Right ventricle myocardium superior (tissue), 1 donor: ENCODE data around the gene GLP1R. TPM values are rescaled to one million over a fixed set of nuclear protein-coding genes. Genes with fewer than 3 reads are reported as not detected.
A peak's percentile ranks its signal among the peaks of the same experiment; 100 is the strongest.

Source experiments
- ATAC-seq: fragments of 200-7000 bp; cut with Tn5 transposase; one replicate; pipeline ENCODE4 v1.9.1; 2020; ENCODE audit warnings: mild to moderate bottlenecking; ENCODE audit not compliant: poor library complexity
- DNase-seq: peaks from one replicate; pipeline ENCODE4 v3.0.0-alpha.2; 2020
- intact Hi-C: fragments of 100-400 bp; cut with DNase I; formaldehyde crosslinking; loops from one replicate; pipeline ENCODE4 v1.11.2; 2022
- total RNA-seq: library from RNA; stranded (reverse); fragmentation: NEBNext Ultra II Directional; extraction: Animal tissue kit (Norgen Biotek cat#: 25700); gene quantifications from one replicate; pipeline ENCODE4 v1.2.1, GENCODE V29; 2021
- donor health status: DM: no; HTN: yes; CAD: no; lungs with severe emphysema.

Gene GLP1R
- total RNA-seq, 1 donor from 2014 or later: 6.5 TPM

- DNase-seq (no peak), ATAC-seq (no peak)
- intact Hi-C loops: loop anchor here (10.0 kb wide), 2 partner anchors 105 to 215 kb away; no protein-coding TSS in a partner anchor
These were observed 30.9 kb downstream of the GLP1R start for GRCh38 chr6:39079197-39080125.

DNA sequence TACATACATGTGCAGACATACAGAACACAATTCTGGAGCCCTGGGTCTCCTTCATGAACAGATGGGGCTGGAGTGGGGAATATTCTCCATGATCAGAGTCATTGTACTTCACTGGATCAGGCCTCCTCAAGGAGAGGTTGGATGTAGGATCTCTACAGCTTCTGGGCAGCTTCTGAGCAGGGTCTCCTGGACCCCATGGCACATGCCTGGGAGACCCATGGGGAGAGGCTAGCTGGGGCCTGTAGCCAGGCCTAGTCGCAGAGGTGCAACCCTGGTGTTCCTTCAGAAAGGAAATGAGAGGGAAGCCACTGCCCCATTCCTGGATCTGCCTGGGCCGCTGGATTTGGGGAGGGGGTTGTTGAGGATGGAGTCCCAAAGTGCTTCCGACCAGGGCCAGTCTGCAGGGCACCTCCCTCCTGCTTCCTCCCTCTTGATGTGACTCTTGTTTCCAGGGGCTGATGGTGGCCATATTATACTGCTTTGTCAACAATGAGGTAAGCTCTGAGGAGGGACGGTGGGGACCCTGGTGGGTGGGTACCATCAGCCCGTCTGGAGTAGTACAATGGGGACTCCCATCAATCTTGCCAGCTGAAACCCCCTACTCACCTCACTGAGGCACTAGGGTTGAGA is 31.8 kb downstream of the GLP1R start:
- DNase-seq (no peak), ATAC-seq (no peak)
- intact Hi-C loops: loop anchor here (10.0 kb wide), 2 partner anchors 106 to 214 kb away; no protein-coding TSS in a partner anchor

DNA sequence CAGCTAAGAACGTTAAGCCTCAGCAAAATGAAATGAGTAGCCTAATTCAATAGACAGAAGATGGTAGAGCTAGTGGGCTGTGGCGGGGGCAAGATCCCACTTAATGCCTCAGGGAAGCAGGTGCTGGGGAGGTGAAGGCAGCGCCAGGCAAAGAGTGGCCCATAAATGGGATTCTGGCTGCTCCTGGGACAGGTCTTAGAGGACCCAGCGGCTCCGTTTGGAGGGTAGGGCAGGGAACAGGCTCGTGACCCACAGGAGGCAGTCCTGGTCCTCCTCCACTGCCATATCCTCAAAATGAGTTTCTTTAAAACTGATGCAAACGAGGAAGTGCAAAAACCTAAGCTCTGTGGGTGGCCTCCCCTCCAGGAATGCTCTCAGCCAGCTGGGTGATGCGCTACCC is 33.7 kb downstream of the GLP1R start:
- no peak for ATAC-seq
- intact Hi-C loops: loop anchor here (10.0 kb wide), 2 partner anchors 108 to 212 kb away; no protein-coding TSS in a partner anchor
- DNase-seq: no peak

- ATAC-seq: no peak
- intact Hi-C loops: loop anchor here (10.0 kb wide), 2 partner anchors 108 to 212 kb away; no protein-coding TSS in a partner anchor
These were observed 34.7 kb downstream of the GLP1R start for GRCh38 chr6:39083231-39083634.

GRCh38 chr6:39084506-39084905 is 35.9 kb downstream of the GLP1R start:
- peak; percentile 62 for ATAC-seq
- DNase-seq: no peak
- intact Hi-C loops: loop anchor here (10.0 kb wide), 2 partner anchors 110 to 210 kb away; no protein-coding TSS in a partner anchor

More at GRCh38 chr6:39083231-39083634, 34.7 kb downstream of the GLP1R start:
- DNase-seq: no peak

- DNase-seq: no peak
- intact Hi-C loops: loop anchor here (10.0 kb wide), 2 partner anchors 110 to 210 kb away; no protein-coding TSS in a partner anchor
- ATAC-seq: no peak
These were observed 36.7 kb downstream of the GLP1R start for GRCh38 chr6:39085129-39085797.

GRCh38 chr6:39086294-39086693 is 37.7 kb downstream of the GLP1R start:
- DNase-seq (no peak), ATAC-seq (no peak)
- intact Hi-C loops: loop anchor here (10.0 kb wide), 2 partner anchors 111 to 209 kb away; no protein-coding TSS in a partner anchor

DNA sequence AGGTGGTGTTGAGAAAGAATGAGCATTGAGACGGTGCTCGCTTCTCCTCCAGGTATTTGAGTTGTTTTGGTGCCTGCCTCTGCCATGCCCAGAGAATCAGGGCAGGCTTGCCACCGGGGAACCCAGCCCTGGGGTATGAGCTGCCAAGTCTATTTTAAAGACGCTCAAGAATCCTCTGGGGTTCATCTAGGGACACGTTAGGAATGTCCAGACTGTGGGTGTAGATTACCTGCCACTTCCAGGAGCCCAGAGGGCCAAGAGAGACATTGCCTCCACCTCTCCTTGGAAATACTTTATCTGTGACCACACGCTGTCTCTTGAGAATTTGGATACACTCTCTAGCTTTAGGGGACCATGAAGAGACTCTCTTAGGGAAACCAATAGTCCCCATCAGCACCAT is 38.1 kb downstream of the GLP1R start:
- intact Hi-C loops: loop anchor here (10.0 kb wide), 2 partner anchors 112 to 208 kb away; no protein-coding TSS in a partner anchor
- ATAC-seq: peak; percentile 43
- DNase-seq: no peak

- DNase-seq (no peak), ATAC-seq (no peak)
- intact Hi-C loops: loop anchor here (10.0 kb wide), 2 partner anchors 112 to 208 kb away; no protein-coding TSS in a partner anchor
These were observed 38.6 kb downstream of the GLP1R start for GRCh38 chr6:39087197-39087596.

GRCh38 chr6:39088331-39088730 is 39.8 kb downstream of the GLP1R start:
- DNase-seq: no peak
- intact Hi-C loops: loop anchor here (10.0 kb wide), 2 partner anchors 114 to 206 kb away; no protein-coding TSS in a partner anchor
- ATAC-seq: peak; percentile 82

DNA sequence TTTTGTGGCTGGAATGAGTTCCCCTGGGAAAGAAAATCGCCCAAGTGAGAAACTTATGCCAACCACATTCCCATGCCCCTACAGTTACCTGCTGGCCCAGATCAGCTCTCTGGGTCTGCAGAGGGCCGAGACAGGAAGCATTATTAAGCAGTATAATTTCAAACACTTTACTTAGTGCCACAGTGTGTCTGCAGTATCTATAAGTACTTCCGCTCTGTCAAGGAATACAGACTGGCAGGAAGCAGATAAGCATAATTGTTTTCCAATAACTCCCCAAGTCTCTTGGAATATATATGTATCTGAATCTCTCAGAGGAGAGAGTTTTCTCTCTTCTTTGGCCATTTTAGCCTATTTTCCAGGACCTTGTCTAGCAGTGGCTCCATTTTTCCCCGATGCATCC is 41.5 kb downstream of the GLP1R start:
- DNase-seq (no peak), ATAC-seq (no peak)
- intact Hi-C loops: no loop called here

DNA sequence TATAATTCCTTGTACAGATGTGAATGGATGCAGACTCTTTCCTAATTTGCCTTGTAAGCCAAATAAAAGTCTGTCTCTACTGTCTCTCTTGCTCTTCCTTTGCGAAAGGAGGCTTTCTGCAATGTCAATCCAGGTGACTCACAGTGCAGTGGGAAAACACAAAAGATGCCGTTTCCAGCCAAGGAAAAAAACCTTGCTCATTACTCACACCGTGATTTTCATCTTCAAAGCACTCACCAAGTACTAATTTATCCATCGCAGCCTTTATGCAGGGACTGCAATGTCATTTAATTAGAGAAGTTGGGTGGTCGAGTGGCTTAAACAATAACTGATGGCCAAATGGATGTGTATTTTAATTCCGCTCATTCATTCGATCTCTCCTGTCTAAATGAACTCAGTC is 42.6 kb downstream of the GLP1R start:
- ATAC-seq (no peak), DNase-seq (no peak)
- intact Hi-C loops: no loop called here

DNA sequence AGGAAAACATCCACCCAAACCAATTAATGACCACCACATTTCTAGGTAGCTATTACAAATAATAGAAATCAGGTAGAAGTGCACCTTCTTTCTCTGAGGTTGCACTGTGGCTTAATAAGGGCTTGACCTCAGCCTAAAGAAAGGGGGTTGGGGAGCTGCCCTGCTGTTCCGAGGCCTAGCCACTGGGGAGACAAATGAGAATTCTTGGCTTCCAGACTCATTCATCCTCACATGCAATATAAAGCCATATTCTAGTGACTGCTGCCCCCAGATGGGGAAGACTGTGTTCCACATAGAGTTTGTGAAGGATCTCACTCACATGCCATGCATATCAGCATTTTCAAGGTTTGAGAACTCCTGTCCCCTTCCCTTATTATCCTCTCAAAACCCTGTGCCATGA is 43.5 kb downstream of the GLP1R start:
- intact Hi-C loops: no loop called here
- ATAC-seq (peak; percentile 50), DNase-seq (no peak)

DNA sequence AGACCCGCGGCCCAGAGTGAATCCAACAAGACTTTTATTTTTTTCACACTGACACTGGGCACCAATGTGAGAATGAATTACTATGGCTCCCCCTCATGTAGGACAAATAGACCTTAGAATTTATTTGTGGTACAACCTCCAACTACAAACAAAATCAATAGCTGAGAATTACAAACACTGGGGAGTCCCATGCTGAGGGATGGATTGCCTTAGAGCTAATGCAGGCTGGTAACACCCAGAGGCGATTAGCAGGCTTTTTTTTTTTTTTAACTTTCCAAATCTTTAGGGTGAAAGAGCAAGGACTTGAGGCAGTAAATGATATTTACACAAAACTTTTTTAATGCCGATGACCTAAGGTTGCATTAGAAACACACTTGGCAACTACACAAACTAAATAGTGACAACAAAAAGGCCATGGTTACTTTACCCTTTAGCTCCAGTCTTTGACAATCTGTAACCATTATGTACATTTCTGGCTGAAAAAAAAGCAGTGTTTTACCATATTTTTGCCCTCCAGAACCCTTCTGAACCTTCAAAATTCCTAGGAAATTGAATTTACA is 44.6 kb downstream of the GLP1R start:
- DNase-seq: no peak

DNA sequence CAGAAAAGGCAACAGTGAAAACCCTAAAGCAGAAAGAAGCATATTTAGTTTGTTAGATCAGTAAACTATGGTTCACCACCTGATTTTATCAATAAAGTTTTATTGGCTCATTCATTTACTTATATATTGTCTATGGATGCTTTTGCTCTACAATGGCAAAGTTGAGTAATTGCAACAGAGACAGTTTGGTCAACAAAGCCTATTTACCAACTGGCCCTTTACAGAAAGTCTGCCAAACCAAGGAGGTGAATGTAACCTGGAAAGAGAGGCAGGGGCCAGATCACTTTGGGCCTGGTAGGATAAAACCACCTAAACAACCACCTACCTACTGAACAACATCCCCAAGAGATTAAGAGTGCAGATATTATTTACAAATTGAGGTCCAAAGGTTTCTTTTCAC is 47.0 kb downstream of the GLP1R start:
- intact Hi-C loops: no loop called here

More for the DNA sequence above, 44.6 kb downstream of the GLP1R start:
- ATAC-seq: no peak
- intact Hi-C loops: no loop called here

GRCh38 chr6:39100358-39100757 is 51.8 kb downstream of the GLP1R start:
- intact Hi-C loops: no loop called here

More for the DNA sequence above, 47.0 kb downstream of the GLP1R start:
- ATAC-seq (no peak), DNase-seq (no peak)

GRCh38 chr6:39102071-39102820 is 53.7 kb downstream of the GLP1R start:
- intact Hi-C loops: no loop called here
- ATAC-seq (peak; percentile 55), DNase-seq (peak; percentile 57)

More at GRCh38 chr6:39100358-39100757, 51.8 kb downstream of the GLP1R start:
- DNase-seq: no peak
- no peak for ATAC-seq

- intact Hi-C loops: no loop called here
- DNase-seq (no peak), ATAC-seq (no peak)
These were observed 54.2 kb downstream of the GLP1R start for GRCh38 chr6:39102821-39103136.
